ENCODE measurements around the gene OXCT1. TPM values are rescaled to one million over a fixed set of nuclear protein-coding genes. Genes with fewer than 3 reads are reported as not detected.

OXCT1 gene
- total RNA-seq, 1 experiment from 2014 or later = 20.6 TPM

- DNase-seq (ENCODE audit: low spot score) (peak; percentile 24), ATAC-seq (peak; percentile 46)
- H3K4me3 Mint-ChIP-seq = no peak overlapping the region
- H3K9me3 Mint-ChIP-seq = no peaks in the 10 kb centered on the region
- H3K27ac Mint-ChIP-seq = no peak overlapping the region
- CTCF ChIA-PET = interaction anchor here (1.0 kb wide), 1 partner anchor 73 kb away, joined by 4 read pairs; no protein-coding TSS in a partner anchor
- POLR2A ChIA-PET = no interaction called here
- H3K36me3 Mint-ChIP-seq = no peaks in the 10 kb centered on the region
- TF ChIP-seq ELF4 (CRISPR knock-in tag; IDR thresholded peaks at IDR 0.05; ENCODE audit: low read depth) = no peak
- TF ChIP-seq, protein P1, sequence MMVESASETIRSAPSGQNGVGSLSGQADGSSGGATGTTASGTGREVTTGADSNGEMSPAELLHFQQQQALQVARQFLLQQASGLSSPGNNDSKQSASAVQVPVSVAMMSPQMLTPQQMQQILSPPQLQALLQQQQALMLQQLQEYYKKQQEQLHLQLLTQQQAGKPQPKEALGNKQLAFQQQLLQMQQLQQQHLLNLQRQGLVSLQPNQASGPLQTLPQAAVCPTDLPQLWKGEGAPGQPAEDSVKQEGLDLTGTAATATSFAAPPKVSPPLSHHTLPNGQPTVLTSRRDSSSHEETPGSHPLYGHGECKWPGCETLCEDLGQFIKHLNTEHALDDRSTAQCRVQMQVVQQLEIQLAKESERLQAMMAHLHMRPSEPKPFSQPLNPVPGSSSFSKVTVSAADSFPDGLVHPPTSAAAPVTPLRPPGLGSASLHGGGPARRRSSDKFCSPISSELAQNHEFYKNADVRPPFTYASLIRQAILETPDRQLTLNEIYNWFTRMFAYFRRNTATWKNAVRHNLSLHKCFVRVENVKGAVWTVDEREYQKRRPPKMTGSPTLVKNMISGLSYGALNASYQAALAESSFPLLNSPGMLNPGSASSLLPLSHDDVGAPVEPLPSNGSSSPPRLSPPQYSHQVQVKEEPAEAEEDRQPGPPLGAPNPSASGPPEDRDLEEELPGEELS (CRISPR knock-in tag; IDR thresholded peaks at IDR 0.05) = no peak
- TF ChIP-seq, protein P2, sequence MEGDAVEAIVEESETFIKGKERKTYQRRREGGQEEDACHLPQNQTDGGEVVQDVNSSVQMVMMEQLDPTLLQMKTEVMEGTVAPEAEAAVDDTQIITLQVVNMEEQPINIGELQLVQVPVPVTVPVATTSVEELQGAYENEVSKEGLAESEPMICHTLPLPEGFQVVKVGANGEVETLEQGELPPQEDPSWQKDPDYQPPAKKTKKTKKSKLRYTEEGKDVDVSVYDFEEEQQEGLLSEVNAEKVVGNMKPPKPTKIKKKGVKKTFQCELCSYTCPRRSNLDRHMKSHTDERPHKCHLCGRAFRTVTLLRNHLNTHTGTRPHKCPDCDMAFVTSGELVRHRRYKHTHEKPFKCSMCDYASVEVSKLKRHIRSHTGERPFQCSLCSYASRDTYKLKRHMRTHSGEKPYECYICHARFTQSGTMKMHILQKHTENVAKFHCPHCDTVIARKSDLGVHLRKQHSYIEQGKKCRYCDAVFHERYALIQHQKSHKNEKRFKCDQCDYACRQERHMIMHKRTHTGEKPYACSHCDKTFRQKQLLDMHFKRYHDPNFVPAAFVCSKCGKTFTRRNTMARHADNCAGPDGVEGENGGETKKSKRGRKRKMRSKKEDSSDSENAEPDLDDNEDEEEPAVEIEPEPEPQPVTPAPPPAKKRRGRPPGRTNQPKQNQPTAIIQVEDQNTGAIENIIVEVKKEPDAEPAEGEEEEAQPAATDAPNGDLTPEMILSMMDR (IDR thresholded peaks at IDR 0.05) = no peak
- H3K4me1 Mint-ChIP-seq = peaks cover 19% of the 10 kb centered on the region
- no peaks in the 10 kb centered on the region for H3K27me3 Mint-ChIP-seq (ENCODE audit: low read depth)
These were observed 75.1 kb downstream of the OXCT1 start for GRCh38 chr5:41795125-41795524.

DNA sequence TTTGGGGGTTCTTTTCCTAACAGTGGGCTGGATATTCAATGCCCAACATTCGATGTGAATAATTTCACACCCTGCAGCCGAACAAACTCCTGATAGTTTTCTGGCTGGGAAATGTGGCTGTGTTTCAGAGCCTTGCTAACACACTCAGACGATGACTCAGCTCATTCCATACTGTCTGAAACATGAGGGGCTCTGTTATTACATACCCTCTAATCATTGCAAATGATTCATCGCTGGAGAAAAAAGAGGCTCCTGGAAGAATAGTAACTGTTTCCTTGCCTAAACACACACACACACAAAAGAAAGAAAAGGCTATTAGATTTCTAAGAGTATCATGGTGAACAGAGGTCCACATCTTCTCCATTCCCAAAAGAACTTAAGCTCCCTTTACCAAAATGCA lies 75.8 kb downstream of the OXCT1 start:
- ChIA-PET CTCF (interaction anchor here (1.0 kb wide), 1 partner anchor 72 kb away, joined by 4 read pairs; no protein-coding TSS in a partner anchor), POLR2A (no interaction called here)
- DNase-seq (ENCODE audit: low spot score) = no peak
- Mint-ChIP-seq H3K4me1 (peaks cover 19% of the 10 kb centered on the region), H3K27me3 (ENCODE audit: low read depth) (no peaks in the 10 kb centered on the region), H3K27ac (no peak overlapping the region), H3K4me3 (no peak overlapping the region), H3K9me3 (no peaks in the 10 kb centered on the region), H3K36me3 (no peaks in the 10 kb centered on the region)
- no peak for TF ChIP-seq JAZF1 (CRISPR knock-in tag; IDR thresholded peaks at IDR 0.05)
- TF ChIP-seq SMAD3 (CRISPR knock-in tag; IDR thresholded peaks at IDR 0.05; ENCODE audit: borderline replicate concordance) = no peak
- TF ChIP-seq SMAD4 (CRISPR knock-in tag; IDR thresholded peaks at IDR 0.05) = no peak
- TF ChIP-seq USF2 (CRISPR knock-in tag; IDR thresholded peaks at IDR 0.05) = no peak
- TF ChIP-seq ZNF671 (CRISPR knock-in tag; IDR thresholded peaks at IDR 0.05) = no peak
- no peak for TF ChIP-seq SOX15 (CRISPR knock-in tag; IDR thresholded peaks at IDR 0.05)
- no peak for TF ChIP-seq ETV6 (CRISPR knock-in tag; IDR thresholded peaks at IDR 0.05)
- TF ChIP-seq, protein P3, sequence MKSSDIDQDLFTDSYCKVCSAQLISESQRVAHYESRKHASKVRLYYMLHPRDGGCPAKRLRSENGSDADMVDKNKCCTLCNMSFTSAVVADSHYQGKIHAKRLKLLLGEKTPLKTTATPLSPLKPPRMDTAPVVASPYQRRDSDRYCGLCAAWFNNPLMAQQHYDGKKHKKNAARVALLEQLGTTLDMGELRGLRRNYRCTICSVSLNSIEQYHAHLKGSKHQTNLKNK (CRISPR knock-in tag; IDR thresholded peaks at IDR 0.05) = no peak
- no peak for TF ChIP-seq CREM (CRISPR knock-in tag; IDR thresholded peaks at IDR 0.05)
- no peak for TF ChIP-seq NFATC4 (CRISPR knock-in tag; IDR thresholded peaks at IDR 0.05)
- no peak for TF ChIP-seq NR3C1 (CRISPR knock-in tag; conservative IDR thresholded peaks at IDR 0.05; ENCODE audit: low read depth)
- no peak for TF ChIP-seq ZNF121 (CRISPR knock-in tag; IDR thresholded peaks at IDR 0.05)
- no peak for TF ChIP-seq ARID4B (CRISPR knock-in tag; IDR thresholded peaks at IDR 0.05; ENCODE audit: borderline replicate concordance)
- TF ChIP-seq GRHL2 (CRISPR knock-in tag; IDR thresholded peaks at IDR 0.05; ENCODE audit: insufficient replicate concordance, severe bottlenecking) = no peak
- TF ChIP-seq TP53 (CRISPR knock-in tag; IDR thresholded peaks at IDR 0.05) = no peak
- TF ChIP-seq ZNF219 (CRISPR knock-in tag; IDR thresholded peaks at IDR 0.05; ENCODE audit: borderline replicate concordance) = no peak
- no peak for TF ChIP-seq RELA (CRISPR knock-in tag; IDR thresholded peaks at IDR 0.05; ENCODE audit: borderline replicate concordance)
- no peak for ATAC-seq

All from WTC11 (cell line).